GM21786 (cell line): ENCODE data around the gene MLC1.

Source experiments
- ATAC-seq: cut with Tn5 transposase; IDR thresholded peaks from one replicate; pipeline ENCODE4 v1.9.1; 2021; ENCODE audit not compliant: unreplicated experiment

The MLC1 gene

GRCh38 chr22:50039669-50040443 is 45.4 kb downstream of the MLC1 start:
- no peak for ATAC-seq

DNA sequence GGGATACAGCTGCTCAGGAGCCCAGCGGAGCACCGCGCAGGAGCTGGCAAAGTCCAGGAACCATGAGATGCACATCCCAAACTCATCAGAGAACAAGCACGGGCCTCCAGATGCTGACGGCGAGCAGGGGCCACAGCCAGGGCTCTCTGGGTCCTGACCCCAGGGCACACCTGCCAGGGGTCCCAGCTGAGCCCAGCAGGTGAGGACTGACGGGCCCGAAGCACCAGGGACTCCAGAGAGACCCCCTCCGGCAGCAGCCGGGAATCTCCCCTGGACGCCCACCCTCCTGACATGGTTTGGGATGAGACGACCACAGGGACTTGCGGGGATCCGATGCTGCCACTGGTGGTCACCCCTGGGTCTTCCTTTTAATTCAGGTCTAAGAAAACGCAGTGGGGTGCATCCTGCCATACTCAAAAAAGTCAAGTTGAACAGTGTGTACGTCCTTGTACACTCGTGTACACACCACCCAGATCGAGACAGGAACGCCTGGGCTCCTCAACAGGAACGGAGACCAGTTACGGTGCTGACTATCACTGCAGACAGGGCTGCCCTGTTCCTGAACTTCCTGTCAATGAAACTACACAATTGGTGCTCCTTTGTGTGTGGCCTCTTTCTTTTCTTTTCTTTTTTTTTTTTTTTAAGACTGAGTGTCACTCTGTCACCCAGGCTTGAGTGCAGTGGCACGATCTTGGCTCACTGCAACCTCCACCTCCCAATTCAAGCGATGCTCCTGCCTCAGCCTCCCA is 49.1 kb downstream of the MLC1 start:
- no peak for ATAC-seq

DNA sequence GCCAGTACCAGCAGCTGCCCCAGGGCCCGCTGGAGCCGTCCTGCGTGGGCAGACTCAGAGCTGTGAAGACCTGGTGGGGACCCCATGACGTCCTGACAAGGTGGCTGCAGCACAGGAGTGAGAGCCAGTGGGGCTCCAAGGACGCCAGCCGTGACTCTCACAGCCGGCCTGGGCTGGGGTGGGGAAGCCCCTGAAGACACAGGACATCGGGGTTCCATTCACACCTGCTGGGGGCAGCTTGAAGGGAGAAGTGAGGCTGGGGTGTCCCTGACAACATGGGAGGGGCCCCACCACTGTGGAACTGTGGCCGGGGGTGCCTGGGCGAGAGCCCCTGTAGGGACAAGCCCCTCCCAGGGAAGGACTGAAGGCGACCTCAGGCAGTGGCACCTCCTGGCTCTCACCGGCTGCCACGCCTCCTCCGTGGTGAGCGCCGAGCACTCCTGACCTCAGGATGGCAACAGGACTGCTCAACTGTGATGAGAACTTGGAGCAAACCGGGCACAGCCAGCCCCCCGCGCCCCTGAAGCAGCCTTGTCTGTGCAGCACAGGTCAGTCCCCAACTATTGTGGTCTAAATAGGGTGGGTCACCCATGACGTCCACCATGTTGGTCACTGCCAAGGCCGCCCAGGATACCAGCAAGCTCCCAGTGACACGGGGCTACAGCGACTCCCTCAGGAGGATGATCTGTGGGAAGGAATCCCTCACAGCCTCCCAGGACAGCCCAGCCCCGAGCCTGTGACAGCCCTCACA is 49.9 kb downstream of the MLC1 start:
- ATAC-seq, result no peak

DNA sequence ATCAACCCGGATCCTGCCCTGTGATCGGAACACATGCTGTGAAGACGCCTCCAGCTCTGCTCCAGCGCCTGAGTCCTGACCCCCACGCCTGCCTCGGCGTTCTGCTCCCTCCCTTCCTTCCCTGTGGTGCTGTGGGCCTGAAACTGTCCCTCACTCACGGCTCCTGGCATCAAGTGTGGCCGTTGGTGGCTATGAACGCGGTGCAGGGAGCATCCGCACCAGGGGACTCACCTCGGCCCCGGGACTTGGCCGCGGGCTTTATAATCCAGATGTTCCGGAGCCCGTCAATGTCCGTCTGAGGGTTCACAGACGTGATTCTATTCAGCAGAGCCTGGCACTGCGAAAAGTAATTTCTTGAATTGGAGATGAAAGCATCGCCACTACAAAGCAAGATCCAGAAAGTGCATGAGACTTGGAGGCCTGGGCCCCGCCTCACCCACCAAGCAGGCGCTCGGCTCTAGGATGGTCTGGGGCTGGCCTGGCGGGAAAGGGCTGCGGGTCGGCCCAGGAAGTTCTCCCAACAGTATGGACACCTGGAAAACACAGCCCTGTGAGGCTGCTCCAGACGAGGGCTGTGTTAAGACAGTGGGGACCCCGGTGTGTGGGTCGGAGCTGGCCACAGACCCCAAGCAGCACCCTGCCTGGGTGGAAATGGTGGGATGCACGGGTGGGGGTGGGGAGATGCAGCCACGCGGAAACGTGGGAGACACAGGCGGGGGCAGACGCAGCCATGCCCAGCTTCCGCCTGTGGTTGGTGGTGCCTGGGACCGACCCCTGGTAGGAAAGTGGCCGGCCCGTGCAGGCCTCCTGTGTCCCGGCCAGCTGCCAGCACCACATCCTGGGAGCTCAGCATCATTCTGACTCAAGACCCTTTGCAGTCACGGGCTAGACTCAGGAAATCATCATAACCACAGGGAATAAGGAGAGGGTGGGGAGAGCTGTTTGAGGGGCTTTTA is 50.8 kb downstream of the MLC1 start:
- ATAC-seq, result no peak

GRCh38 chr22:50032941-50033601 is 52.2 kb downstream of the MLC1 start:
- no peak for ATAC-seq

DNA sequence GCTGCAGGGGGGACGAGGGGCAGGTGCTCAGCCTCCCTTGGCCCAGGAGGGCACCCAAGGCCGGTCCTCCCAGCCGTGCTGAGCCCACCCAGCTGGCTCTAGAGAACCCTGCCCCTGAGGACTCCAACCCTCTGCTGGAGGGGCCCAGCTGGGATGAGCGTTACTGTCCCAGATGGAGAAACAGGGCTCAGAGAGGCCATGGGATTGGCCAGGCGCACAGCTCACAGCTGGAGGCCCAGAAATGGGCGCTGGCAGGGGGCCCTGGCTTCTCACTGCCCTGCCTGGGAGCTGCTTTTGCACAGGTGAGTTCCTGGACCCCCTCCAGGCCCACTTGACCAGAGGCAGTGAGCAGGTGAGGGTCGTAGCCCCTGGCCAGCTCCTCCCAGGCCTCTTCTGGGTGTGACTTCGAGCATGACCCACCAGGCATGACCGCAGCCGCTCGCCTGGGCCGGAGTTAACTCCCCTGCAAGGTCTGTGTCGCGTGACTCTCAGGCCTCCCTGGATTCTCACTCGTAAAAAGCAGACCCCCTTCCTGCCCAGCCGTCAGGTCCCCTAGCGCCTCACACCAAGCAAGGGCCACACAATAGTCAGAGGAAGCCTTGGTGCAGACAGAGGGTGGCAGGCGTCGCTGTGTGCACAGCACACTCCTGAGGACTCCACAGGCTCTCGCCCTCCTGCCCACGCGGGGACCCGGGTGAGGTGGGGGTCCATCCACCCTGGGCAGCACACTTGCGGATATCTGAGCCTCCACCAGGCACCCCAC is 52.9 kb downstream of the MLC1 start:
- ATAC-seq, result no peak

- ATAC-seq, result no peak
These were observed 53.8 kb downstream of the MLC1 start for GRCh38 chr22:50031189-50032091.

DNA sequence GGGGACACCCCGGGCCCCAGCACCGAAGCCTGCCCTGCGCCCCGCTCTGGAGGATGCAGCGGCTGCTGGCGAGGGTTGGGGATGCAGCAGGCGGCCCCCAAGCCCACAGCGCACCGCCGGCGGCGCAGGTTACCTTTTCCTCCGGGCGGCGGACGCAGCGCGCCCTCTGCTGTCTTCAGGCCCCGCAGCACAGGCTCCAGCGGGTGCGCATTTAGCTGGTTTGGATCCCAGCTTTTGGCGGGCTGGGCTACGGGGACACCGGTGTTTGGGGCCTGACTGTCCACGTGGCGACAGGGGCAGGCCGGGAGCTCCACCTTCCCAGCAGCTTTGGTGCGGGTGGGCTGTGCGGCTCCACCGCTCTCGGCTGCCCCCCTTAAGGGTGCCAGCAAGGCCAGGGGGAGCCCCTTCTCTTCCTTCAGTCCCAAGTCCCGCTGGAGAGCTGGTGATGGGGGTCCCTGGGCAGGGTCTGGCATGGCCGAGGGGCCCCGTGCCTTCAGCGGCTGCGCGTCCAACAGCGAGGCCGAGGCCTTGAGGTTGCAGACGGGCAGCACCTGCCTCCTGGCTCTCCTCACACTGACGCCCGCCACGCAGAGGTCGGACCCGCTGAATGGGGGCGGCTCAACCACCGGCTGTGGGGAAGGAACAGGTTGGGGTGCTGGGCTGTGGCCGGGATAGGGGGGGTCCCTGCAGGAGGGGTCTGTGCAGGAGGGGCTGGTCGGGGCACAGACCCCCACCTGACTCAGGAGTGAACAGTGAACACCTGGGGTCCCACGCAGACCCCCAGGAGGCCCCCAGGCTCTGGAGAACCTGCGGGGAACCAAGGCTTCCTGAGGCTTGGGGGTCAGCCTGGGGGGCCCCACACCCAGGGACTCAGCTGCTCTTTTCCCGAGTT is 54.7 kb downstream of the MLC1 start:
- ATAC-seq, result peak; percentile 58

DNA sequence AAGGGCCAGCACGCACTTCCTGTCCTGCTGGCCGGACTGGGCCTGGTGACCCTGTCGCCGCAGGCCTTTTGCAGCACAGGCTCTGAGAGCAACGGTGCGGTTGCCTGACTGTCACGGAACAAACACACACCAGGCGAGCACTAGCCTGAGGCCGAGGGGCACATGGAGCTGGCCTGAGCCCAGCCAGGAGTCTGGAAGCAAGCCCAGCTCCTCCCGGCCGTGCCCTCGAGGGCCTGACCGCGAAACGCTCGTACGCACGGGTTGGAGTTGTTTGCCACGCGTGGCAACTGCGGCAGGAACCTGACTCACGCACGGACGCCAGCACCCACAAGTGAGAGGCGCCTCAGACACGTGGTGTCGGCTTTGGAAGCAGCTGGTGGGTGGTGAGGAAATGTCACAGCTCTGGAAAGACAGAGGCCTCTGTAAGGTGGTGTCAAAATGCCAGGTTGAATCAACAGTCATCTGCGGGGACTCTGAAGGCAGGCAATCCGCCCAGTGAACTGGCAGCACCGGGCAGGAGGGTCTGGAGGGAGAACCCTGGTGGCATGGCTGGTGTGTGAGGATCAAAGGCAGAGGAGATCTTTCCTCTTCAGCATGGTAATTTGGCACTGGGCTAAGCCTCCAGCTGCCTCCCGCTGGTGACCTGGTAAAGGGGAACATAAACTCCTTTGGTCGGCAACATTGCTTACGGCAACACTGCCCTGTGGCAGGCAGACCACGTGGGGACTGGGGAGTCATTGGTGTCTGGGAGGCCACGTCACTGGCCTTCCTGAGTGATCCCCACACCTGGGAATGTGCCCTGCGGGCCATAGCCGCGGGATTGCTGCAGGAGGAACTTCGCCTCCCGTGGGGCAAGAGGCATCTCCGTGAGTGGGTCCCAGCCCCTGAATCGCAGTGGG is 57.3 kb downstream of the MLC1 start:
- no peak for ATAC-seq

GRCh38 chr22:50025993-50026392 is 59.2 kb downstream of the MLC1 start:
- no peak for ATAC-seq

- no peak for ATAC-seq
These were observed 62.9 kb downstream of the MLC1 start for GRCh38 chr22:50022171-50022819.

DNA sequence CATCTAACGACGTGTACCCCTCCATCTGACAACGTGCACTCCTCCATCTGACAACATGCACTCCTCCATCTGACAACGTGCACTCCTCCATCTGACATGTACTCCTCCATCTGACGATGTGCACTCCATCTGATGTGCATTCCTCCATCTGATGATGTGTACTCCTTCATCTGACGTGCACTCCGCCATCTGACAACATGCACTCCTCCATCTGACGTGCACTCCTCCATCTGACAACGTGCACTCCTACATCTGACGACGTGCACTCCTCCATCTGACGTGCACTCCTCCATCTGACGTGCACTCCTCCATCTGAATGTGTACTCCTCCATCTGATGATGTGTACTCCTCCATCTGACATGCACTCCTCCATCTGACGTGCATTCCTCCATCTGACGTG is 64.6 kb downstream of the MLC1 start:
- ATAC-seq, result no peak

- no peak for ATAC-seq
These were observed 65.9 kb downstream of the MLC1 start for GRCh38 chr22:50019316-50019715.

DNA sequence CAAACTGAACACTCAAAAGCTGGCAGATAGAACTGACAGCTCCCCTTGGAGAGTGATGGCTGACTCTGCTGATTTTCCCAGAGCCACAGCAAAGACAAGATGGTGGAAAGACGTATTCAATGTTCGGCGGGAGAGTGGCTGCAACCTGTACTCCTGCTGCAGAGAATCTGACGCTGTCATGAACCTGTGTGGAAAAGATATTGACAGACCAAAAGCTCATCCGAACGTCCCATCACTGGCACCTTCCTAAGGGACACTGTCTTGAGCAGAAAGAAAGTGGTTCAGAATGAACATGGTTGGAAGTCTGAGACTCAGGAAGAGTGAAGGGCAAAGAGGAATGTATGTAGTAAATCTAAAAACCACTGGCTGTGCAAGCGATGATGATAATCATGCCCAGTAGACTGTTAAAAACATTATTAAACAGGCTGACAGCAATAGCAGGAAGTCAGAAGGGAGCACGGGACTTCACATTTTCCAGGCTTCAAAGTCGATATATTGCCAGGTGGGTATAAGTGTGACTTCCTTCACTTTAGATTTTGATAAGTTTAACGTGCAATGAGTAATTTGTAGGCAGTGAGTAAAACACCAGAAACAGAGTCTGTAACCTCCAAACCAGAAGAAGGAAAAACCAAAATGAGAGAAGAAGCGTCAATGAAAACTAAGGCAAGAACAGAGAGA is 66.5 kb downstream of the MLC1 start:
- ATAC-seq, result no peak

DNA sequence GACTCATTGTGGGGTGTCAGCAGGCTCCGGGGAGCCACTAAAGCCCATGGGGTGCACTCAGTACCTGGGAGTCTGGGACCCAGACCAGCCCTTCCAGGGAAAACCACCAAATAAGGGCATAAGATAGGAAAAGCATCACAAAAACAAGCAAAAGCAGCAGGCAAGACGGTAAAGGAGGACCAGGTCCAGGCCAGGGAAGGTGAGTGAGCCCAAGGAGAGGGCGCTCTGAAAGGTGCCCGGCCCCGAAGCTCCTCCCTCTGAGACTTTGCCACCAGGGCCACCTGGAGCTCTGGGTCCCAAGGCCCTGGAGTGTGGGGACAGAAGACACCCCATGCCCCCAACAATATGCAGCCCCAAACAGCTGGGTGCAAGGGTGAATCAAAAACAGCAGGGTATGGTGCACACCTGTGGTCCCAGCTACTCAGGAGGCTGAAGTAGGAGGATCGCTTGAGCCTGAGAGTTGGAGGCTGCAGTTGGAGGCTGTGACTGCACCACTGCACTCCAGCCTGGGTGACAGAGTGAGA is 67.5 kb downstream of the MLC1 start:
- no peak for ATAC-seq
